ENCODE measurements around the gene DYNC1I1.

GRCh38 chr7:95901006-95901405 is 128.7 kb downstream of the DYNC1I1 start:
- TF ChIP-seq CTCF (IDR thresholded peaks at IDR 0.05) (no peak), POLR2A (IDR thresholded peaks at IDR 0.05) (no peak), EP300 (IDR thresholded peaks at IDR 0.05) (no peak), POLR2AphosphoS5 (IDR thresholded peaks at IDR 0.05) (no peak)

Measured in upper lobe of left lung (tissue), 4 donors.